Measurements from ENCODE around the gene ZFC3H1. TPM values are rescaled to one million over a fixed set of nuclear protein-coding genes. Genes with fewer than 3 reads are reported as not detected.
A peak's percentile ranks its signal among the peaks of the same experiment; 100 is the strongest.

Gene ZFC3H1
- total and polyA plus RNA-seq, 2 of the 13 experiments (the other 11 are each of a cell fraction or from before 2014, with no cell fraction given): 17.1 to 38.3 TPM

DNA sequence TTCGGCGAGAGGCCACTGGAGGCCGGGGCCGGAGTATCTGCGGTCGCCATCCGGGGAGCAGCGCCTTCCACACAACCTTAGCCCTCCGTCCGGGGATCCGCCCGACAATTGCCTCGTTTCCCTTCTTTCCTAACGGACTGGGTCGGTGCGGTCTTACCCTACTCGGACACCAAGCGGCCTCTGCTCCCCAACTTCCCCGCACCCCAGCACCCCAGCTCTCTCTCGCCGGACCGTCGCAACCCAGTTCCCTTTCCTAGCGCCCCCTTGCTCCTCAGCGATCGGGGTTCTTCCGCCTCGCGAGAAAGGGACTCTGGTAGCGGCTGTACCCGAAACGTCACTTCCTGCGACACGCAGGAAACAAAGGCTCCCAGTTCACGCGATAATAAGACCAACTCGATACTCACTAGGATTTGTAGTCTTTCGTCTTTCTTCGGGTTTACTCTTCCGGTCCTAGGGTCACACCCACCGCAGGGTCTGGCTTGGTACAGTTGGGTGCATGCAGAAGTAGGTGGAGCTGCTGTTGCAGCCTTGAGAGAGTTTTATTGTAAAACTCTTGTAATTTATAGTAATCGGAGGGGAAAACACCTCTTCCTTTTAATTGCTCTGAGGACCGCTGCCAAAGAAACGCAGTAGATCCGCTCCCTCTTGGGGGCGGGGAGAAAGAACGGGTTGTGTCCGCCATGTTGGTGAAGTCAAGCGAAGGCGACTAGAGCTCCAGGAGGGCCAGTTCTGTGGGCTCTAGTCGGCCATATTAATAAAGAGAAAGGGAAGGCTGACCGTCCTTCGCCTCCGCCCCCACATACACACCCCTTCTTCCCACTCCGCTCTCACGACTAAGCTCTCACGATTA is at the start of gene ZFC3H1, which contains the start of gene THAP2 (continued):
- no peak for TF ChIP-seq ZNF33A (CRISPR knock-in tag; IDR thresholded peaks at IDR 0.05; ENCODE audit: borderline replicate concordance)
- TF ChIP-seq, protein P1, sequence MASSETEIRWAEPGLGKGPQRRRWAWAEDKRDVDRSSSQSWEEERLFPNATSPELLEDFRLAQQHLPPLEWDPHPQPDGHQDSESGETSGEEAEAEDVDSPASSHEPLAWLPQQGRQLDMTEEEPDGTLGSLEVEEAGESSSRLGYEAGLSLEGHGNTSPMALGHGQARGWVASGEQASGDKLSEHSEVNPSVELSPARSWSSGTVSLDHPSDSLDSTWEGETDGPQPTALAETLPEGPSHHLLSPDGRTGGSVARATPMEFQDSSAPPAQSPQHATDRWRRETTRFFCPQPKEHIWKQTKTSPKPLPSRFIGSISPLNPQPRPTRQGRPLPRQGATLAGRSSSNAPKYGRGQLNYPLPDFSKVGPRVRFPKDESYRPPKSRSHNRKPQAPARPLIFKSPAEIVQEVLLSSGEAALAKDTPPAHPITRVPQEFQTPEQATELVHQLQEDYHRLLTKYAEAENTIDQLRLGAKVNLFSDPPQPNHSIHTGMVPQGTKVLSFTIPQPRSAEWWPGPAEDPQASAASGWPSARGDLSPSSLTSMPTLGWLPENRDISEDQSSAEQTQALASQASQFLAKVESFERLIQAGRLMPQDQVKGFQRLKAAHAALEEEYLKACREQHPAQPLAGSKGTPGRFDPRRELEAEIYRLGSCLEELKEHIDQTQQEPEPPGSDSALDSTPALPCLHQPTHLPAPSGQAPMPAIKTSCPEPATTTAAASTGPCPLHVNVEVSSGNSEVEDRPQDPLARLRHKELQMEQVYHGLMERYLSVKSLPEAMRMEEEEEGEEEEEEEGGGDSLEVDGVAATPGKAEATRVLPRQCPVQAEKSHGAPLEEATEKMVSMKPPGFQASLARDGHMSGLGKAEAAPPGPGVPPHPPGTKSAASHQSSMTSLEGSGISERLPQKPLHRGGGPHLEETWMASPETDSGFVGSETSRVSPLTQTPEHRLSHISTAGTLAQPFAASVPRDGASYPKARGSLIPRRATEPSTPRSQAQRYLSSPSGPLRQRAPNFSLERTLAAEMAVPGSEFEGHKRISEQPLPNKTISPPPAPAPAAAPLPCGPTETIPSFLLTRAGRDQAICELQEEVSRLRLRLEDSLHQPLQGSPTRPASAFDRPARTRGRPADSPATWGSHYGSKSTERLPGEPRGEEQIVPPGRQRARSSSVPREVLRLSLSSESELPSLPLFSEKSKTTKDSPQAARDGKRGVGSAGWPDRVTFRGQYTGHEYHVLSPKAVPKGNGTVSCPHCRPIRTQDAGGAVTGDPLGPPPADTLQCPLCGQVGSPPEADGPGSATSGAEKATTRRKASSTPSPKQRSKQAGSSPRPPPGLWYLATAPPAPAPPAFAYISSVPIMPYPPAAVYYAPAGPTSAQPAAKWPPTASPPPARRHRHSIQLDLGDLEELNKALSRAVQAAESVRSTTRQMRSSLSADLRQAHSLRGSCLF (CRISPR knock-in tag; IDR thresholded peaks at IDR 0.05; ENCODE audit: borderline replicate concordance): no peak
- peak; percentile 66; the same call in 1 of the 2 replicates for TF ChIP-seq ZFP91 (CRISPR knock-in tag; IDR thresholded peaks at IDR 0.05; ENCODE audit: borderline replicate concordance)
- TF ChIP-seq GMEB2 (CRISPR knock-in tag; IDR thresholded peaks at IDR 0.05; ENCODE audit: low read depth): no peak
- TF ChIP-seq ZNF652 (CRISPR knock-in tag; IDR thresholded peaks at IDR 0.05; ENCODE audit: borderline replicate concordance, low read depth): peak; percentile 25; the same call in 1 of the 2 replicates
- peak; percentile 11; the same call in 1 of the 2 replicates for TF ChIP-seq RXRB (CRISPR knock-in tag; IDR thresholded peaks at IDR 0.05; ENCODE audit: borderline replicate concordance)
- peak; percentile 79 for TF ChIP-seq SRSF1 (optimal IDR thresholded peaks at IDR 0.05; ENCODE audit: low read depth, low read length)
- TF ChIP-seq, protein P2, sequence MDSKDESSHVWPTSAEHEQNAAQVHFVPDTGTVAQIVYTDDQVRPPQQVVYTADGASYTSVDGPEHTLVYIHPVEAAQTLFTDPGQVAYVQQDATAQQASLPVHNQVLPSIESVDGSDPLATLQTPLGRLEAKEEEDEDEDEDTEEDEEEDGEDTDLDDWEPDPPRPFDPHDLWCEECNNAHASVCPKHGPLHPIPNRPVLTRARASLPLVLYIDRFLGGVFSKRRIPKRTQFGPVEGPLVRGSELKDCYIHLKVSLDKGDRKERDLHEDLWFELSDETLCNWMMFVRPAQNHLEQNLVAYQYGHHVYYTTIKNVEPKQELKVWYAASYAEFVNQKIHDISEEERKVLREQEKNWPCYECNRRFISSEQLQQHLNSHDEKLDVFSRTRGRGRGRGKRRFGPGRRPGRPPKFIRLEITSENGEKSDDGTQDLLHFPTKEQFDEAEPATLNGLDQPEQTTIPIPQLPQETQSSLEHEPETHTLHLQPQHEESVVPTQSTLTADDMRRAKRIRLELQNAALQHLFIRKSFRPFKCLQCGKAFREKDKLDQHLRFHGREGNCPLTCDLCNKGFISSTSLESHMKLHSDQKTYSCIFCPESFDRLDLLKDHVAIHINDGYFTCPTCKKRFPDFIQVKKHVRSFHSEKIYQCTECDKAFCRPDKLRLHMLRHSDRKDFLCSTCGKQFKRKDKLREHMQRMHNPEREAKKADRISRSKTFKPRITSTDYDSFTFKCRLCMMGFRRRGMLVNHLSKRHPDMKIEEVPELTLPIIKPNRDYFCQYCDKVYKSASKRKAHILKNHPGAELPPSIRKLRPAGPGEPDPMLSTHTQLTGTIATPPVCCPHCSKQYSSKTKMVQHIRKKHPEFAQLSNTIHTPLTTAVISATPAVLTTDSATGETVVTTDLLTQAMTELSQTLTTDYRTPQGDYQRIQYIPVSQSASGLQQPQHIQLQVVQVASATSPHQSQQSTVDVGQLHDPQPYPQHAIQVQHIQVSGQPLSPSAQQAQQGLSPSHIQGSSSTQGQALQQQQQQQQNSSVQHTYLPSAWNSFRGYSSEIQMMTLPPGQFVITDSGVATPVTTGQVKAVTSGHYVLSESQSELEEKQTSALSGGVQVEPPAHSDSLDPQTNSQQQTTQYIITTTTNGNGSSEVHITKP (CRISPR knock-in tag; IDR thresholded peaks at IDR 0.05; ENCODE audit: low read depth): 0 out of 2 replicates have a peak, but pooled peaks have one; percentile 64
- TF ChIP-seq ZNF543 (CRISPR knock-in tag; IDR thresholded peaks at IDR 0.05): 0 out of 2 replicates have a peak, but pooled peaks have one; percentile 2
- peak; percentile 92 for TF ChIP-seq EHMT2 (IDR thresholded peaks at IDR 0.05; ENCODE audit: borderline replicate concordance, low read depth, low read length)

All from HepG2 (cell line).